Body of pancreas (tissue), 4 donors: ENCODE results near the gene FOSL1. TPM values are rescaled to one million over a fixed set of nuclear protein-coding genes. Genes with fewer than 3 reads are reported as not detected.
A peak's percentile ranks its signal among the peaks of the same experiment; 100 is the strongest.

Experiments used
- ATAC-seq: fragments of 150-250 bp; one replicate; pipeline ENCODE4 v1.9.1; 2016
- DNase-seq, 4 donors: peaks; one replicate each; pipeline ENCODE4 v3.0.0-alpha.2; 2019
- H3K27ac ChIP-seq, 4 donors: fragments of 200-600 bp; sonication (generic); 1 replicate in 3 of 4; 2 replicates in 1 of 4; pipeline versions ENCODE4 v1.5.1 to v1.6.1; 2016 to 2019; ENCODE audit warnings: mild to moderate bottlenecking in 1 of 4, mixed read lengths in 1 of 4, moderate library complexity in 1 of 4
- H3K27me3 ChIP-seq, 2 donors: fragments of 200-600 bp; sonication (generic); one replicate each; pipeline ENCODE4 v1.6.0; 2016; ENCODE audit warnings: mild to moderate bottlenecking in 1 of 2
- H3K36me3 ChIP-seq, 2 donors: fragments of 200-600 bp; sonication (generic); replicated peaks in 1 of 2; 2 replicates each; pipeline ENCODE4 v1.5.1; 2016; ENCODE audit warnings: low read depth in 2 of 2; ENCODE audit not compliant: insufficient read depth in 1 of 2
- H3K4me1 ChIP-seq: fragments of 200-600 bp; sonication (generic); one replicate; pipeline ENCODE4 v1.6.0; 2016
- H3K4me3 ChIP-seq, 2 donors: fragments of 200-600 bp; sonication (generic); 1 replicate in 1 of 2; 2 replicates in 1 of 2; pipeline ENCODE4 v1.5.1; 2016 to 2019
- H3K9me3 ChIP-seq, 3 donors: fragments of 200-600 bp; sonication (generic); 1 replicate in 2 of 3; 2 replicates in 1 of 3; pipeline ENCODE4 v1.5.1; 2016
- POLR2A ChIP-seq, 3 donors: fragments of 450-650 bp; IDR thresholded peaks; one replicate each; pipeline ENCODE4 v1.6.1; 2016; ENCODE audit warnings: antibody characterized with exemption in 3 of 3, mild to moderate bottlenecking in 2 of 3
- WGBS, 2 donors: methylation state at CpG; one replicate each; pipeline ENCODE4 v1.1.5; 2017; 5-methylcytosine and 5-hydroxymethylcytosine counted together
- intact Hi-C: fragments of 100-400 bp; cut with DNase I; formaldehyde crosslinking; loops from one replicate; pipeline ENCODE4 v1.15.1; 2023
- total RNA-seq, 2 donors: library from RNA; depleted of rRNA; stranded (reverse); fragments of >200 nt; gene quantifications; one replicate each; pipeline ENCODE4 v1.1.0, GENCODE V29; 2016
- TF ChIP-seq, protein P1 (sequence below), 7 experiments: fragments of 450-650 bp in 4 of 7; fragments of 200-600 bp in 3 of 7; sonication (generic) in 3 of 7; IDR thresholded peaks; one replicate each; pipeline ENCODE4 v1.5.1; 2016 to 2019; ENCODE audit warnings: antibody characterized with exemption in 7 of 7

FOSL1 gene
- total RNA-seq, 2 donors from 2014 or later = 0.52 to 17.8 TPM

DNA sequence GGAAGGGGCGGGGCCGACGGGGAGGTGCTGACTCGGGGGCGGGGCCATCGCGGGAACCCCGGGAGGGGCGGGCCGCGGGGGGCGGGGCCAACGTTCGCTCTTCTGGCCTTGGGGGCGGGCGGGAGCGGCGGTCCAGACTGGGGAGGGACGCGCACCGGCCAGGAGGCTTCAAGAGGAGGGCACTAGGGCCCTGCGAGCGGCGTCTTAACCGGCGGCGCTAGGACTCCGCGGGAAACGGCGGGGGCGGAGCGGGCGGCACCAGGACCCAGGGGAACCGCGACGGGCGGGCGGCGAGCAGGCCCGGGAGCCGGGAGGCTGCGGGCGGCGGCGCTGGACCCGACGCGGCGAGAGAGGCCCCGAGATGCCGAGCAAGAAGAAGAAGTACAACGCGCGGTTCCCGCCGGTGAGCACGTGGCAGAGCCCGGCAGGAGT lies 19.0 kb upstream of the FOSL1 start, which contains the start of gene DRAP1:
DRAP1 (plus strand) TSS at position 286 of the 432 bp plus-strand sequence; CDS start at position 362, 76 bp downstream.
- H3K9me3 ChIP-seq = no peaks in the 10 kb centered on the region
- peak; percentile 92 for ATAC-seq
- peak within 1 kb of the TSS; percentile 81 to 88 (median 85) for H3K27ac ChIP-seq
- WGBS, 2 donors = 0% methylated on average over 11 to 54 of the region's 59 CpGs
- peaks cover 49% of the 10 kb centered on the region for H3K4me1 ChIP-seq
- peak; percentile 99 to 100 (median 99) for DNase-seq
- TF ChIP-seq, protein P1, sequence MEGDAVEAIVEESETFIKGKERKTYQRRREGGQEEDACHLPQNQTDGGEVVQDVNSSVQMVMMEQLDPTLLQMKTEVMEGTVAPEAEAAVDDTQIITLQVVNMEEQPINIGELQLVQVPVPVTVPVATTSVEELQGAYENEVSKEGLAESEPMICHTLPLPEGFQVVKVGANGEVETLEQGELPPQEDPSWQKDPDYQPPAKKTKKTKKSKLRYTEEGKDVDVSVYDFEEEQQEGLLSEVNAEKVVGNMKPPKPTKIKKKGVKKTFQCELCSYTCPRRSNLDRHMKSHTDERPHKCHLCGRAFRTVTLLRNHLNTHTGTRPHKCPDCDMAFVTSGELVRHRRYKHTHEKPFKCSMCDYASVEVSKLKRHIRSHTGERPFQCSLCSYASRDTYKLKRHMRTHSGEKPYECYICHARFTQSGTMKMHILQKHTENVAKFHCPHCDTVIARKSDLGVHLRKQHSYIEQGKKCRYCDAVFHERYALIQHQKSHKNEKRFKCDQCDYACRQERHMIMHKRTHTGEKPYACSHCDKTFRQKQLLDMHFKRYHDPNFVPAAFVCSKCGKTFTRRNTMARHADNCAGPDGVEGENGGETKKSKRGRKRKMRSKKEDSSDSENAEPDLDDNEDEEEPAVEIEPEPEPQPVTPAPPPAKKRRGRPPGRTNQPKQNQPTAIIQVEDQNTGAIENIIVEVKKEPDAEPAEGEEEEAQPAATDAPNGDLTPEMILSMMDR (IDR thresholded peaks at IDR 0.05) = peak in 1 of 7 experiments; percentile 40
- peak; percentile 46 to 65 (median 53) for TF ChIP-seq POLR2A (IDR thresholded peaks at IDR 0.05)
- peaks cover 2 to 5% of the 10 kb centered on the region in 2 donors for H3K36me3 ChIP-seq
- intact Hi-C loops = no loop called here
- peak within 1 kb of the TSS; percentile 95 to 99 for H3K4me3 ChIP-seq
- H3K27me3 ChIP-seq = no peaks in the 10 kb centered on the region

DNA sequence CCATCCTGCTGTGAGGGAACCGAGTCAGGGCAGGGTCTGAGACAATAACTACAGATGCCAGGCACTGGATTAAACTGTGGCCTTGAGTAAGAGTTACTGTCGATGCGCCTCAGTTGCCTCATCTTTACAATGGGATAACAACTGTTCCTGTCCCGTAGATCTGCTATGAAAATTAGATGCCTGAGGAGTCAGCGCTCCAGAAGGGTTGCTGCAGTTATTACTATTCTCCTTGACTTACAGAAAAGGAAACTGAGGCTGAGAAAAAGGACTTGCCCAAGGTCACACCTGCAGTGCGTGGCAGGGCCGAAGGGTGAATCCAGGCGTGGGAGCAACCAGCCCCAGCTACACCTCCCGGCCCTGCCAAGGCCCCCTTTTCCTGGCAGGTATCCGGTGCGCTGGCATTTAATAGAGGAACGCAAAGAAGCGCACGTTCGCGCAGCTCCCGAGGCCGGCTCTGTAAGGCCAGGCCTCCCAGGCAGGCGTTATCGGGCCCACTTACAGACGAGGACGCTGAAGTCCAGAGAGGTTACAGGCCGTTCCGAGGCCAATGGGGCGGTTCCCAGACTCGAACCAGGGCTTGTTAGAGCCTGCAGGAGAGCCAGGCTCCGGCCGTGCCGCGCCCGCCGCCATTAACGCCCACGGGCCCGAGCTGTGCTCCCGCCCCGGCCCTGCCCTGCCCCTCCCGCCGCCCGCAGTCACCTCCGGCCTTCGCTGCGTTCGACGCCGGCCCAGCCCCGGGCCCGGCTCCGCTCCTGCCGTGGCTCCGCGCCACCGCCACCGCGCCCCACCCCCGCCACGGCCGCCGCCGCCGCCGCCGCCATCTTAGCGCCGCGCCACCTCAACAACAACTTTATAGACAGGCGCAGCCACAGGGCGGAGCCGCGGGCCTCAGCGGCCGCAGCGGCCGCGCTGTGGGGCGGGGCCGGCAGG lies 18.3 kb upstream of the FOSL1 start, which contains the start of gene C11orf68:
C11orf68 (minus strand) TSS at position 852 of the 930 bp plus-strand sequence; CDS start at position 821, 31 bp downstream.
- peaks cover 2 to 5% of the 10 kb centered on the region in 2 donors for H3K36me3 ChIP-seq
- intact Hi-C loops = no loop called here

DNA sequence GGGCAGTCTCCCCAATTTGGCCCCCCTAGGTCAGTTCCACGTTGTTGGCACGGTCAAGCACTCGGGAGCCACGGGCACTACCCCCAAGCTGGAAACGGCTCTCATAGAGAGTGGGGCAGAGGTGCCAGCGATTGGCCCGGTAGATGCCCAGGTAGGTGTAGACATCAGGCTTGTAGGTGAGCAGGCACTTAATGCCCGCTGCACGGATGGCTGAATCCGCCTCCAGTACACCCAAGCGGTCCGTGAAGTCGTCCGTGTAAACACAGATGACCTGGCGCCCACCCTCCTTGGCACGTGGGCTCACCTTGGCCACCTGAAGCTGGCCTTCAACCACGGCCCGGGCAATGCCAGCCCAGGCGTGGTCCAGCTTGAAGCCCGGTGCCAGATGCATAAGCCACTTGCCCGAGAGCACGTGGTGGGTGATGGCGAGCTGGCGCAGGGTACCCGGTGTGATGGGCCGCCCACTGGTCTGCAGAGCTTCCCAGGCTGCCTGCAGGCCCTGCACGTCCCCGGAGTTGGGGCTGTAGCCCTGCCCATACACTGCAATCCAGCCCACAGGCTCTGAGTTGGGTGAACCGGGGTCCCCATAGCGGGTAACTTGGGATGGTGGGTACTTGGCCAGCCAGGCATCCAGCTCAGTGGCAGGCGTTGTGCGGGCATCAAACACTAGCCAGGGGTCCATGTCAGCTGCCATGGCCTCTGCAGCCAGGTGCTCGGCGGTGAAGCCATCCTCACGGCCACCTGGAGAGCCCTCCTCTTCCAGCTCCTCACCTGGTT lies 17.4 kb upstream of the FOSL1 start:
- Histone ChIP-seq H3K9me3 (no peaks in the 10 kb centered on the region), H3K36me3 (peaks cover 0 to under 1% of the 10 kb centered on the region in 2 donors), H3K27me3 (no peaks in the 10 kb centered on the region), H3K4me3 (peak overlapping the region; percentile 82 to 99), H3K27ac (peak overlapping the region in 2 of 4 donors; percentile 81 to 86), H3K4me1 (peaks cover 49% of the 10 kb centered on the region)
- no peak for TF ChIP-seq POLR2A (IDR thresholded peaks at IDR 0.05)
- TF ChIP-seq, protein P1 (IDR thresholded peaks at IDR 0.05) = no peak
- intact Hi-C loops = no loop called here
- peak in 1 of 4 donors; percentile 27 for DNase-seq
- WGBS, 2 donors = 72 to 97% methylated on average over 5 to 34 of the region's 35 CpGs
- ATAC-seq = no peak

More for the DNA sequence above, 18.3 kb upstream of the FOSL1 start, which contains the start of gene C11orf68:
- Histone ChIP-seq H3K27me3 (no peaks in the 10 kb centered on the region), H3K27ac (peak within 1 kb of the TSS; percentile 81 to 88 (median 85)), H3K9me3 (no peaks in the 10 kb centered on the region), H3K4me1 (peaks cover 49% of the 10 kb centered on the region), H3K4me3 (peak within 1 kb of the TSS; percentile 95 to 99)
- TF ChIP-seq, protein P1 (IDR thresholded peaks at IDR 0.05) = no peak
- peak in 1 of 3 donors; percentile 5 for TF ChIP-seq POLR2A (IDR thresholded peaks at IDR 0.05)
- ATAC-seq = peak; percentile 82
- DNase-seq = peak in 1 of 4 donors; percentile 42
- WGBS, 2 donors = 4 to 24% methylated on average over 9 to 64 of the region's 77 CpGs

DNA sequence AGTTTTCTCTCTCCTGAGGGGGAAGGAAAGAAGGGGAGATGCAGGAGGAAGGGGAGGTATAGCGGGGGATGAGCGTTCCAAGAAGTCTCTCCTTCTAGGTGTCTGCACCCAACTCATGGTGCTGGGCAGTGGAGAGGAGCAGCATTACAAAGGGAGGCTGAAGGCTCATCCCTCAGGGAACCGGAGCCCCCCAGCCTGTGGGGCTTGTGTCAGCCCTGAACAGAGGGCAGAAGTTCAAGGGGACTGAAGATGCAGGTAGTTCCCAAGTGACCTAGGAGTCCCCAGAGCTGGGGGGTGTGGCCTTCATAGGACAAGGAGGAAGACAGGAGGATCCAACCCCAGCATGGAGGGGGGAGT lies 16.9 kb upstream of the FOSL1 start:
- Histone ChIP-seq H3K27ac (no peak overlapping the region), H3K9me3 (no peaks in the 10 kb centered on the region), H3K36me3 (no peaks in the 10 kb centered on the region), H3K4me3 (no peak overlapping the region), H3K27me3 (no peaks in the 10 kb centered on the region), H3K4me1 (peaks cover 49% of the 10 kb centered on the region)
- no peak for TF ChIP-seq POLR2A (IDR thresholded peaks at IDR 0.05)
- TF ChIP-seq, protein P1 (IDR thresholded peaks at IDR 0.05) = no peak
- intact Hi-C loops = no loop called here
- DNase-seq (no peak), ATAC-seq (no peak)
- WGBS, 2 donors = 90 to 97% methylated on average over 3 of the region's 3 CpGs
